Measurements from ENCODE around the gene KIAA2012.

DNA sequence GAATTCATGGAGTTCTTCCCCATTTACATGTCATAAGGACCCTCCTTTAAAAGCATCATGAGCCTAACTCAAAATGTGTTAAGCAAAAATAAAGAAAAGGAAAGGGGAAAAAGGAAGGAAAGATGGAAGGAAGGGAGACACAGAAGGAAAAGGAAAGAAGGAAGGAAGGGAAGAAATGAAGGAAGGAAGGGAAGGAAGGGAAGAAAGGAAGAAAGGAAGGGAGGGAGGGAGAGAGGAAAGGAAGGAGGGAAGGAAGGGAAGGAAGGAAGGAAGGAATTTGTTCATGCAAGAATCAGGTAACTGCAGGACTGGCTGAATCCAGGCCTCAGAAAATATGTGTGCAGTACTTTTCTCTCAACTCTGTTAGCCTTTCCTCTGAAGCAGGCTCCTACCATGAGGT is 32.0 kb downstream of the KIAA2012 start:
- TF ChIP-seq, protein P1, sequence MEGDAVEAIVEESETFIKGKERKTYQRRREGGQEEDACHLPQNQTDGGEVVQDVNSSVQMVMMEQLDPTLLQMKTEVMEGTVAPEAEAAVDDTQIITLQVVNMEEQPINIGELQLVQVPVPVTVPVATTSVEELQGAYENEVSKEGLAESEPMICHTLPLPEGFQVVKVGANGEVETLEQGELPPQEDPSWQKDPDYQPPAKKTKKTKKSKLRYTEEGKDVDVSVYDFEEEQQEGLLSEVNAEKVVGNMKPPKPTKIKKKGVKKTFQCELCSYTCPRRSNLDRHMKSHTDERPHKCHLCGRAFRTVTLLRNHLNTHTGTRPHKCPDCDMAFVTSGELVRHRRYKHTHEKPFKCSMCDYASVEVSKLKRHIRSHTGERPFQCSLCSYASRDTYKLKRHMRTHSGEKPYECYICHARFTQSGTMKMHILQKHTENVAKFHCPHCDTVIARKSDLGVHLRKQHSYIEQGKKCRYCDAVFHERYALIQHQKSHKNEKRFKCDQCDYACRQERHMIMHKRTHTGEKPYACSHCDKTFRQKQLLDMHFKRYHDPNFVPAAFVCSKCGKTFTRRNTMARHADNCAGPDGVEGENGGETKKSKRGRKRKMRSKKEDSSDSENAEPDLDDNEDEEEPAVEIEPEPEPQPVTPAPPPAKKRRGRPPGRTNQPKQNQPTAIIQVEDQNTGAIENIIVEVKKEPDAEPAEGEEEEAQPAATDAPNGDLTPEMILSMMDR (optimal IDR thresholded peaks at IDR 0.05 in 1 of 3, IDR thresholded peaks at IDR 0.05 in 1 of 3, conservative IDR thresholded peaks at IDR 0.05 in 1 of 3; ENCODE audit: extremely low read depth in 1 of 3, insufficient read depth in 2 of 3, low read length in 3 of 3), result no peak
- no peak for TF ChIP-seq EZH2 (IDR thresholded peaks at IDR 0.05; ENCODE audit: low read length)
